ENCODE results near the gene BMPER. TPM values are rescaled to one million over a fixed set of nuclear protein-coding genes. Genes with fewer than 3 reads are reported as not detected.

BMPER gene
- total RNA-seq, 2 donors from 2014 or later, result 3.0 to 3.8 TPM

GRCh38 chr7:34191771-34192479 is 286.6 kb downstream of the BMPER start:
- DNase-seq (ENCODE audit: low spot score), result no peak
- H3K36me3 ChIP-seq, result no peaks in the 10 kb centered on the region
- TF ChIP-seq, protein P1, sequence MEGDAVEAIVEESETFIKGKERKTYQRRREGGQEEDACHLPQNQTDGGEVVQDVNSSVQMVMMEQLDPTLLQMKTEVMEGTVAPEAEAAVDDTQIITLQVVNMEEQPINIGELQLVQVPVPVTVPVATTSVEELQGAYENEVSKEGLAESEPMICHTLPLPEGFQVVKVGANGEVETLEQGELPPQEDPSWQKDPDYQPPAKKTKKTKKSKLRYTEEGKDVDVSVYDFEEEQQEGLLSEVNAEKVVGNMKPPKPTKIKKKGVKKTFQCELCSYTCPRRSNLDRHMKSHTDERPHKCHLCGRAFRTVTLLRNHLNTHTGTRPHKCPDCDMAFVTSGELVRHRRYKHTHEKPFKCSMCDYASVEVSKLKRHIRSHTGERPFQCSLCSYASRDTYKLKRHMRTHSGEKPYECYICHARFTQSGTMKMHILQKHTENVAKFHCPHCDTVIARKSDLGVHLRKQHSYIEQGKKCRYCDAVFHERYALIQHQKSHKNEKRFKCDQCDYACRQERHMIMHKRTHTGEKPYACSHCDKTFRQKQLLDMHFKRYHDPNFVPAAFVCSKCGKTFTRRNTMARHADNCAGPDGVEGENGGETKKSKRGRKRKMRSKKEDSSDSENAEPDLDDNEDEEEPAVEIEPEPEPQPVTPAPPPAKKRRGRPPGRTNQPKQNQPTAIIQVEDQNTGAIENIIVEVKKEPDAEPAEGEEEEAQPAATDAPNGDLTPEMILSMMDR (IDR thresholded peaks at IDR 0.05), result no peak
- no peaks in the 10 kb centered on the region for H3K9me3 ChIP-seq
- no peak overlapping the region for H3K4me3 ChIP-seq
- no peak overlapping the region for H3K27ac ChIP-seq
- H3K27me3 ChIP-seq, result no peaks in the 10 kb centered on the region
- no peaks in the 10 kb centered on the region for H3K4me1 ChIP-seq

DNA sequence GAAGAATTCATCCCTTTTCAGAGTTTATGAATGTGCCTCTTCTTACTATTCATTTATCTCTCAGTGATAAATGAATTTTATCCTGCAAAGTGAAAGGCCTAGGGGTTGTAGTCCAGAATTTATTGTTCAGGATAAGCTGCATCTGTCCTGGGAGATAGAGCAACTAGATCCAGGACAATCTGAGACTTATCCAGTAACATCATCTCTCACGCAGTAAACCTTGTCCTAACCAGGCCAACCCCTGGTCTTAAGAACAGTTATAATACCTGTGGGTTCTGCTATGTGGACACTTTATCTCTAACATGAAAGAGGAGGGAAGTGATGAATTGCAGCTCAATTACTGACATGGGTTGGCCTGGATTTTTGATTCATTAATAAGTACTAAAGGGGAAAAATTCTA is 287.6 kb downstream of the BMPER start:
- no peak overlapping the region for H3K4me3 ChIP-seq
- no peaks in the 10 kb centered on the region for H3K4me1 ChIP-seq
- H3K27ac ChIP-seq, result no peak overlapping the region

GRCh38 chr7:34198231-34198641 is 292.9 kb downstream of the BMPER start:
- no peaks in the 10 kb centered on the region for H3K4me1 ChIP-seq
- no peaks in the 10 kb centered on the region for H3K27me3 ChIP-seq
- no peaks in the 10 kb centered on the region for H3K36me3 ChIP-seq
- H3K4me3 ChIP-seq, result no peak overlapping the region
- TF ChIP-seq, protein P1 (IDR thresholded peaks at IDR 0.05), result no peak
- H3K9me3 ChIP-seq, result no peaks in the 10 kb centered on the region
- H3K27ac ChIP-seq, result no peak overlapping the region
- no peak for DNase-seq (ENCODE audit: low spot score)

More for the DNA sequence above, 287.6 kb downstream of the BMPER start:
- DNase-seq (ENCODE audit: low spot score), result no peak
- Histone ChIP-seq H3K27me3 (no peaks in the 10 kb centered on the region), H3K9me3 (no peaks in the 10 kb centered on the region), H3K36me3 (no peaks in the 10 kb centered on the region)
- TF ChIP-seq, protein P1 (IDR thresholded peaks at IDR 0.05), result no peak

All from right atrium auricular region (tissue), 2 donors.